KMS-11 (cell line): ENCODE results near the gene LRRFIP1.

Source experiments
- H2AFZ ChIP-seq: fragments of 200-600 bp; sonication (generic); 2 replicates; pipeline ENCODE4 v1.6.1; 2016; ENCODE audit warnings: antibody characterized with exemption, mixed run types, low read depth
- H3K27ac ChIP-seq: fragments of 200-600 bp; sonication (generic); 2 replicates; pipeline ENCODE4 v1.6.1; 2016; ENCODE audit warnings: mild to moderate bottlenecking, mixed run types
- H3K27me3 ChIP-seq: fragments of 200-600 bp; sonication (generic); 2 replicates; pipeline ENCODE4 v1.6.1; 2017; ENCODE audit warnings: mild to moderate bottlenecking, low read depth, mixed run types, moderate library complexity; ENCODE audit not compliant: insufficient read depth
- H3K36me3 ChIP-seq: fragments of 200-600 bp; sonication (generic); 2 replicates; pipeline ENCODE4 v1.6.1; 2017; ENCODE audit warnings: mild to moderate bottlenecking, mixed run types; ENCODE audit not compliant: insufficient read depth
- H3K4me1 ChIP-seq: fragments of 200-600 bp; sonication (generic); 2 replicates; pipeline ENCODE4 v1.6.1; 2016; ENCODE audit warnings: mild to moderate bottlenecking, low read depth, mixed run types; ENCODE audit not compliant: poor library complexity, severe bottlenecking
- H3K4me2 ChIP-seq: fragments of 200-600 bp; sonication (generic); 2 replicates; pipeline ENCODE4 v1.7.0; 2016; ENCODE audit warnings: mild to moderate bottlenecking, mixed run types
- H3K4me3 ChIP-seq: fragments of 200-600 bp; sonication (generic); IDR thresholded peaks from 2 replicates; pipeline ENCODE4 v1.6.1; 2017; ENCODE audit warnings: low read depth, low read length, mixed read lengths; ENCODE audit not compliant: insufficient read depth
- H3K79me2 ChIP-seq: fragments of 200-600 bp; sonication (generic); 2 replicates; pipeline ENCODE4 v1.6.1; 2016; ENCODE audit warnings: low read depth, mixed run types; ENCODE audit not compliant: insufficient read depth
- H3K9ac ChIP-seq: fragments of 200-600 bp; sonication (generic); 2 replicates; pipeline ENCODE4 v1.6.1; 2016; ENCODE audit warnings: mild to moderate bottlenecking, mixed run types
- H4K20me1 ChIP-seq: fragments of 200-600 bp; sonication (generic); 2 replicates; pipeline ENCODE4 v1.6.1; 2016; ENCODE audit warnings: mild to moderate bottlenecking, mixed run types; ENCODE audit not compliant: insufficient read depth
- CTCF ChIP-seq: fragments of 200-600 bp; sonication (generic); conservative IDR thresholded peaks from 2 replicates; pipeline ENCODE4 v1.6.1; 2017; ENCODE audit warnings: low read depth, mild to moderate bottlenecking, antibody characterized with exemption, low read length, moderate library complexity, mixed read lengths

The LRRFIP1 gene

GRCh38 chr2:237650455-237650850 lies 23.1 kb downstream of the LRRFIP1 start:
- no peak overlapping the region for H3K4me3 ChIP-seq
- no peaks in the 10 kb centered on the region for H3K4me1 ChIP-seq
- no peaks in the 10 kb centered on the region for H4K20me1 ChIP-seq
- no peak overlapping the region for H3K9ac ChIP-seq
- no peak overlapping the region for H3K4me2 ChIP-seq
- no peak for TF ChIP-seq CTCF
- no peaks in the 10 kb centered on the region for H3K79me2 ChIP-seq
- H3K27ac ChIP-seq = no peak overlapping the region
- H3K36me3 ChIP-seq = no peaks in the 10 kb centered on the region
- H2AFZ ChIP-seq = no peak overlapping the region
- no peaks in the 10 kb centered on the region for H3K27me3 ChIP-seq

GRCh38 chr2:237651761-237652160 lies 24.4 kb downstream of the LRRFIP1 start:
- Histone ChIP-seq H3K9ac (no peak overlapping the region), H3K36me3 (no peaks in the 10 kb centered on the region)
- TF ChIP-seq CTCF = no peak

GRCh38 chr2:237652181-237652580 lies 24.8 kb downstream of the LRRFIP1 start:
- H3K27me3 ChIP-seq = no peaks in the 10 kb centered on the region
- H3K4me2 ChIP-seq = no peak overlapping the region
- H2AFZ ChIP-seq = no peak overlapping the region
- no peaks in the 10 kb centered on the region for H4K20me1 ChIP-seq
- no peaks in the 10 kb centered on the region for H3K36me3 ChIP-seq
- H3K79me2 ChIP-seq = no peaks in the 10 kb centered on the region
- no peak for TF ChIP-seq CTCF
- no peaks in the 10 kb centered on the region for H3K4me1 ChIP-seq
- no peak overlapping the region for H3K27ac ChIP-seq
- H3K4me3 ChIP-seq = no peak overlapping the region
- no peak overlapping the region for H3K9ac ChIP-seq

More at GRCh38 chr2:237651761-237652160, 24.4 kb downstream of the LRRFIP1 start:
- Histone ChIP-seq H3K4me2 (no peak overlapping the region), H3K79me2 (no peaks in the 10 kb centered on the region), H3K4me3 (no peak overlapping the region), H3K27ac (no peak overlapping the region), H3K27me3 (no peaks in the 10 kb centered on the region), H4K20me1 (no peaks in the 10 kb centered on the region), H3K4me1 (no peaks in the 10 kb centered on the region), H2AFZ (no peak overlapping the region)

GRCh38 chr2:237652854-237653253 lies 25.5 kb downstream of the LRRFIP1 start:
- Histone ChIP-seq H2AFZ (no peak overlapping the region), H3K4me3 (no peak overlapping the region), H3K27ac (no peak overlapping the region), H3K36me3 (no peaks in the 10 kb centered on the region), H3K4me1 (no peaks in the 10 kb centered on the region), H3K4me2 (no peak overlapping the region), H4K20me1 (no peaks in the 10 kb centered on the region), H3K79me2 (no peaks in the 10 kb centered on the region), H3K27me3 (no peaks in the 10 kb centered on the region), H3K9ac (no peak overlapping the region)
- TF ChIP-seq CTCF = no peak
